ENCODE results near the gene PDCD1LG2. TPM values are rescaled to one million over a fixed set of nuclear protein-coding genes. Genes with fewer than 3 reads are reported as not detected.

The PDCD1LG2 gene
- total RNA-seq, 4 donors from 2014 or later, result 0.47 to 4.6 (median 2.4) TPM

GRCh38 chr9:5509573-5509972 lies 758 bp upstream of the PDCD1LG2 start:
- TF ChIP-seq POLR2AphosphoS5 (IDR thresholded peaks at IDR 0.05) (peak; percentile 22), EP300 (IDR thresholded peaks at IDR 0.05) (no peak), POLR2A (IDR thresholded peaks at IDR 0.05) (no peak)
- ATAC-seq, result peak; percentile 28
- Histone ChIP-seq H3K4me3 (no peak overlapping the region), H3K27ac (peak overlapping the region in 3 of 4 donors; percentile 52 to 69 (median 52)), H3K27me3 (no peaks in the 10 kb centered on the region), H3K9me3 (no peaks in the 10 kb centered on the region), H3K4me1 (peaks cover 0 to 5% (median 0%) of the 10 kb centered on the region in 3 donors), H3K36me3 (no peaks in the 10 kb centered on the region)
- WGBS, 2 donors (ENCODE audit: low coverage in 1 of 2), result 34 to 57% methylated on average over 2 of the region's 2 CpGs

GRCh38 chr9:5510989-5511388 lies 658 bp downstream of the PDCD1LG2 start:
- Histone ChIP-seq H3K9me3 (no peaks in the 10 kb centered on the region), H3K4me1 (peaks cover 0 to 5% (median 0%) of the 10 kb centered on the region in 3 donors), H3K27me3 (no peaks in the 10 kb centered on the region), H3K4me3 (peak overlapping the region; percentile 27 to 33), H3K27ac (peak overlapping the region in 2 of 4 donors; percentile 34 to 69), H3K36me3 (no peaks in the 10 kb centered on the region)
- WGBS, 2 donors (ENCODE audit: low coverage in 1 of 2), result 48 to 61% methylated on average over 3 of the region's 3 CpGs
- TF ChIP-seq POLR2A (IDR thresholded peaks at IDR 0.05) (no peak), EP300 (IDR thresholded peaks at IDR 0.05) (no peak), POLR2AphosphoS5 (IDR thresholded peaks at IDR 0.05) (no peak), CTCF (IDR thresholded peaks at IDR 0.05) (no peak)
- ATAC-seq, result no peak

- Histone ChIP-seq H3K36me3 (no peaks in the 10 kb centered on the region), H3K27ac (peak overlapping the region in 1 of 4 donors; percentile 10), H3K4me3 (peak overlapping the region; percentile 27 to 33), H3K9me3 (no peaks in the 10 kb centered on the region), H3K4me1 (peaks cover 0 to 5% (median 0%) of the 10 kb centered on the region in 3 donors), H3K27me3 (no peaks in the 10 kb centered on the region)
- 40 to 47% methylated on average over 1 of the region's 1 CpG for WGBS, 2 donors (ENCODE audit: low coverage in 1 of 2)
- ATAC-seq, result no peak
- TF ChIP-seq EP300 (IDR thresholded peaks at IDR 0.05), result no peak
- TF ChIP-seq POLR2AphosphoS5 (IDR thresholded peaks at IDR 0.05), result no peak
- no peak for TF ChIP-seq POLR2A (IDR thresholded peaks at IDR 0.05)
- no peak for TF ChIP-seq CTCF (IDR thresholded peaks at IDR 0.05)
These were observed 1.1 kb downstream of the PDCD1LG2 start for GRCh38 chr9:5511476-5511875.

- Histone ChIP-seq H3K36me3 (no peaks in the 10 kb centered on the region), H3K27ac (no peak overlapping the region), H3K9me3 (no peaks in the 10 kb centered on the region), H3K4me1 (peaks cover 0 to 6% (median 0%) of the 10 kb centered on the region in 3 donors), H3K27me3 (no peaks in the 10 kb centered on the region), H3K4me3 (peak overlapping the region in 1 of 2 donors; percentile 33)
- WGBS, 2 donors (ENCODE audit: low coverage in 1 of 2), result 58 to 69% methylated on average over 4 to 6 of the region's 6 CpGs
- no peak for ATAC-seq
- TF ChIP-seq CTCF (IDR thresholded peaks at IDR 0.05), result no peak
- TF ChIP-seq POLR2AphosphoS5 (IDR thresholded peaks at IDR 0.05), result no peak
- TF ChIP-seq EP300 (IDR thresholded peaks at IDR 0.05), result no peak
- no peak for TF ChIP-seq POLR2A (IDR thresholded peaks at IDR 0.05)
These were observed 1.7 kb downstream of the PDCD1LG2 start for GRCh38 chr9:5511935-5512580.

- TF ChIP-seq POLR2AphosphoS5 (IDR thresholded peaks at IDR 0.05) (no peak), CTCF (IDR thresholded peaks at IDR 0.05) (no peak), EP300 (IDR thresholded peaks at IDR 0.05) (no peak)
- no peak for ATAC-seq
- WGBS, 2 donors (ENCODE audit: low coverage in 1 of 2), result 80 to 91% methylated on average over 2 of the region's 2 CpGs
- Histone ChIP-seq H3K36me3 (no peaks in the 10 kb centered on the region), H3K4me1 (peaks cover 0 to 14% (median 0%) of the 10 kb centered on the region in 3 donors), H3K9me3 (no peaks in the 10 kb centered on the region), H3K4me3 (no peak overlapping the region), H3K27ac (no peak overlapping the region), H3K27me3 (no peaks in the 10 kb centered on the region)
These were observed 2.5 kb downstream of the PDCD1LG2 start for GRCh38 chr9:5512658-5513452.

Measured in gastroesophageal sphincter (tissue), 4 donors.